ENCODE measurements around the gene PDLIM5.

The PDLIM5 gene

DNA sequence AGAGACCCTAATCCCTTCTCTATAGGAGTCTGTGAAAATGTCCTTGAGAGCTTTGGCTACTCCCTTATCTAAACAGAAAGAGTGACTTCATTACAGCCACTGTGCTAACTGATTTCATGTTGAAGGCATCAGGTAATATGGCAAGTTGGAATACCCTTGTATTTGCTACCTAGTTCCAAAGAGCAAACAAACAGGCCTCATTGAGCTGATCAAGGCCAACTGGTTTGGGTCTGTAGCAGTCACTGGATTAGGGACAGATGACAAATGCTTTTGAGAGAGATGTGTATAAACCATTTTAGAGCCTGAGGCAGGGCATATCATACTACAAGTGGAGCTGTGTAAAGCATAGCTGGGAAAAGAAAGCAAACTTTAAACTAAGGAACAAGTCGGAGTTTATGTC is 22.9 kb upstream of the PDLIM5 start:
- no peak for DNase-seq (ENCODE audit: low spot score)
- TF ChIP-seq, protein P1, sequence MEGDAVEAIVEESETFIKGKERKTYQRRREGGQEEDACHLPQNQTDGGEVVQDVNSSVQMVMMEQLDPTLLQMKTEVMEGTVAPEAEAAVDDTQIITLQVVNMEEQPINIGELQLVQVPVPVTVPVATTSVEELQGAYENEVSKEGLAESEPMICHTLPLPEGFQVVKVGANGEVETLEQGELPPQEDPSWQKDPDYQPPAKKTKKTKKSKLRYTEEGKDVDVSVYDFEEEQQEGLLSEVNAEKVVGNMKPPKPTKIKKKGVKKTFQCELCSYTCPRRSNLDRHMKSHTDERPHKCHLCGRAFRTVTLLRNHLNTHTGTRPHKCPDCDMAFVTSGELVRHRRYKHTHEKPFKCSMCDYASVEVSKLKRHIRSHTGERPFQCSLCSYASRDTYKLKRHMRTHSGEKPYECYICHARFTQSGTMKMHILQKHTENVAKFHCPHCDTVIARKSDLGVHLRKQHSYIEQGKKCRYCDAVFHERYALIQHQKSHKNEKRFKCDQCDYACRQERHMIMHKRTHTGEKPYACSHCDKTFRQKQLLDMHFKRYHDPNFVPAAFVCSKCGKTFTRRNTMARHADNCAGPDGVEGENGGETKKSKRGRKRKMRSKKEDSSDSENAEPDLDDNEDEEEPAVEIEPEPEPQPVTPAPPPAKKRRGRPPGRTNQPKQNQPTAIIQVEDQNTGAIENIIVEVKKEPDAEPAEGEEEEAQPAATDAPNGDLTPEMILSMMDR (IDR thresholded peaks at IDR 0.05; ENCODE audit: extremely low read depth, missing control alignments), result no peak

DNA sequence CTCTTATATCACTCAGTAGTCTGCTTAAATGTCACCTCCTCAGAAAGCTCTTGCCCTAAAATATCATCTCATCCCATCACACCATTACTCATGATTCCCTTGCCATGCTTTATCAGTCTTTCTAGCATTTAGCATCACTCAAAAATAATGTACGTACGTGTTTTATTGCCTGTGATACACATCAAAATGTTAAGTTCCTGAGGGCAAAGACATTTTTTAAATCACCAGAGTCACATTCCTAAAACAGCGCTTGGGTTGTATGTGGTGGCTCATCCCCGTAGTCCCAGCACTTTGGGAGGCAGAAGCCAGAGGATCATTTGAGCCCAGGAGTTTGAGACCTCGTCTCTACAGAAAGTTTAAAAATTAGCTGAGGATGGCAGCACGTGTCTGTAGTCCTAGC is 21.3 kb upstream of the PDLIM5 start:
- TF ChIP-seq, protein P1 (IDR thresholded peaks at IDR 0.05; ENCODE audit: extremely low read depth, missing control alignments), result no peak
- DNase-seq (ENCODE audit: low spot score), result no peak

DNA sequence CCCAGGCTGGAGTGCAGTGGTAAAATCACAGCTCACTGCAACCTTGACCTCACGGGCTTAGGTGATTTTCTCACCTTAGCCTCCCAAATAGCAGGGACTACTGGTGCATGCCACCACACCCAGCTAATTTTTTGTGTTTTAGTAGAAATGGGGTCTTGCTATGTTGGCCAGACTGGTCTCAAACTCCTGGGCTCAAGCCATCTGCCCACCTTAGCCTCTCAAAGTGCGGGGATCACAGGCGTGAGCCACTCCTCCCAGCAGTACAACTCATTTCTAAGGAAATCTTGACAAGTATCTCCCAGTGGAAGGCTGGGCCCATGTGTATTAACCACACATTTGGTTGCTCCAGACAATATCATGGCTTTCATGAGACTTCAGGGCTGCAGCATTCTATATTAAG is 20.4 kb upstream of the PDLIM5 start:
- DNase-seq (ENCODE audit: low spot score), result no peak
- TF ChIP-seq, protein P1 (IDR thresholded peaks at IDR 0.05; ENCODE audit: extremely low read depth, missing control alignments), result no peak

DNA sequence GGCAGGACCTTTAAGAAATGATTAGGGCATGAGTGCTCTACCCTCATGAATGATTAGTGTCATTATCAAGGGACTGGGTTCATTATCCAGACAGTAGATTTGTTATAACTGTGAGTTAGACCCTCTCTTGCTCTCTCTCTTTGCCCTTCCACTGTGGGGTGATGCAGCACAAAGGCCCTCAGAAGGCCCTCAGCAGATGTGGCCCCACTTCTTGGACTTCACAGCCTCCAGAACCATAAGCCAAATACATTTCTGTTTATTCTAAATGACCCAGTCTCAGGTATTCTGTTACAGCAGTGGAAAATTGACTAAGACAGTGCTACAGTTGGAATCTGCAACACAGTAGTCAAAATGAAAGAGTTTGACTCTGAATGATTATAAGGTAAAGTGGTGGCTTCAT is 17.2 kb upstream of the PDLIM5 start:
- no peak for DNase-seq (ENCODE audit: low spot score)
- TF ChIP-seq, protein P1 (IDR thresholded peaks at IDR 0.05; ENCODE audit: extremely low read depth, missing control alignments), result no peak

DNA sequence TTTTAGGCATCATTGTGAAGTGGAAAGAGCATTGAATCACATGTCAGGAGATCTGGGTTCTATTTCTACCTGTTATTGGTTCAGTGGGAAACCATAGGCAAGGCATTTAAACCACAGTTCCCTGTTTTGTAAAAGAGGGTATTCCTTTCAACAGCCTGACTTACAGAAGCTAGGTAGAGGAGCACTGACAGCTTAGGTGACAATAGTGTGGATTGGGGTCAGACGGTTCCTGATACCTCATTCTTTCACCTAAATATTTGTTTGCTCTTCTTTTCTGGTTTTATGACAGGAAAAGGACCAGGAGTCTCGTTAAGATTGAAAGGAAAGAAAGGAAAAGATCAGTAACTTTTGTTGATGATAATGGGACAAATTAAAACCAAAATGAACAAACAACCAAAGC is 15.9 kb upstream of the PDLIM5 start:
- TF ChIP-seq, protein P1 (IDR thresholded peaks at IDR 0.05; ENCODE audit: extremely low read depth, missing control alignments), result no peak

DNA sequence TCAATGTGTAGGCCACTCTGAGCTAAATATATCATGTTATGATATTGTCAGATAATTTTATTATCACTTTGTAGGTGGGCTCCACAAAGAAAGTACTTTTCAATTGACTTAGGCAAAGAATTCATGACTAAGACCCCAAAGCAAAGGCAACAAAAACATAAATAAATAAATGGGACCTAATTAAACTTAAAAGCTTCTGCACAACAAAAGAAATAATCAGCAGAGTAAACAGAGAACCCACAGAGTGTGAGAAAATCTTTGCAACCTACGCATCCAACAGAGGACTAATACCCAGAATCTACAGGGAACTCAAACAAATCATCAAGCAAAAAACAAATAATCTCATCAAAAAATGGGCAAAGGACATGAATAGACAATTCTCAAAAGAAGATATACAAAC is 15.2 kb upstream of the PDLIM5 start:
- no peak for DNase-seq (ENCODE audit: low spot score)
- TF ChIP-seq, protein P1 (IDR thresholded peaks at IDR 0.05; ENCODE audit: extremely low read depth, missing control alignments), result no peak

More for the DNA sequence above, 15.9 kb upstream of the PDLIM5 start:
- DNase-seq (ENCODE audit: low spot score), result no peak

DNA sequence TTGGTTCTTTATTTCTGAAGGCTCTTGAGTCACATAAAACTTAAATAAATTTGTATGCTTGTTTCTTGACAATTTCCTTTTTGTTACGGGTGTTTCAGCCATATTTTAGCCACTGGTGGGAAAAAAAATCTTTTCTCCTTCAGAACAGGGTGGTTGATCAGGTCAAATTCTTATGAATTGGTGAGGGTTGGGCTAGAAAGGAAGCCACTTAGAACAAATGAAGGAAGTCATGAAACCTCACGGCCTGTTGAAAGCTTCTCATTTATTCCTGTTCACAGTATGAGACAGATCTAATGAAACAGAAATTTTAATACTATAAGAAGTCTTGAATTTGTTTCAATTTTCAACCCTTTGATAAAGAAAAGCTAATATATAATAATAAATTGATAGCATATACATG is 12.1 kb upstream of the PDLIM5 start:
- no peak for DNase-seq (ENCODE audit: low spot score)
- TF ChIP-seq, protein P1 (IDR thresholded peaks at IDR 0.05; ENCODE audit: extremely low read depth, missing control alignments), result no peak
